HepG2 (cell line): ENCODE results near the gene MAP1LC3B. TPM values are rescaled to one million over a fixed set of nuclear protein-coding genes. Genes with fewer than 3 reads are reported as not detected.

Source experiments
- AKAP8 ChIP-seq: sonication (generic); formaldehyde crosslinking; IDR thresholded peaks from 2 replicates; pipeline ENCODE4 v1.5.1; 2020; ENCODE audit warnings: mild to moderate bottlenecking, missing genetic modification reagents
- CHD4 ChIP-seq: fragments of 200-600 bp; sonication (generic); IDR thresholded peaks from 2 replicates; pipeline ENCODE4 v1.7.0; 2017; ENCODE audit warnings: mild to moderate bottlenecking, low read length, borderline replicate concordance
- E2F2 ChIP-seq: sonication (generic); formaldehyde crosslinking; IDR thresholded peaks from 2 replicates; pipeline ENCODE4 v1.4.0; 2020; ENCODE audit warnings: missing genetic modification reagents, borderline replicate concordance
- ELF4 ChIP-seq: sonication (generic); formaldehyde crosslinking; IDR thresholded peaks from 2 replicates; pipeline ENCODE4 v1.5.0; 2020; ENCODE audit warnings: missing genetic modification reagents, mild to moderate bottlenecking, moderate library complexity, borderline replicate concordance
- KLF12 ChIP-seq: sonication (generic); formaldehyde crosslinking; IDR thresholded peaks from 2 replicates; pipeline ENCODE4 v1.4.0; 2020; ENCODE audit warnings: missing genetic modification reagents, borderline replicate concordance
- KLF13 ChIP-seq: sonication (generic); formaldehyde crosslinking; IDR thresholded peaks from 2 replicates; pipeline ENCODE4 v1.4.0; 2020; ENCODE audit warnings: mild to moderate bottlenecking, missing genetic modification reagents
- MLLT10 ChIP-seq: sonication (generic); formaldehyde crosslinking; IDR thresholded peaks from 2 replicates; pipeline ENCODE4 v1.4.0; 2020; ENCODE audit warnings: missing genetic modification reagents
- MLXIP ChIP-seq: sonication (generic); formaldehyde crosslinking; IDR thresholded peaks from 2 replicates; pipeline ENCODE4 v1.9.0; 2021; ENCODE audit warnings: missing genetic modification reagents, borderline replicate concordance
- PCBP1 ChIP-seq: fragments of 200-400 bp; formaldehyde crosslinking; IDR thresholded peaks from 2 replicates; pipeline ENCODE4 v1.6.1; 2017; ENCODE audit warnings: mild to moderate bottlenecking, low read depth, low read length, borderline replicate concordance
- PCBP2 ChIP-seq: fragments of 200-400 bp; formaldehyde crosslinking; optimal IDR thresholded peaks from 2 replicates; pipeline ENCODE3; 2018; ENCODE audit warnings: low read length, low read depth; ENCODE audit not compliant: poor library complexity, severe bottlenecking
- SMARCC2 ChIP-seq: fragments of 450-650 bp; IDR thresholded peaks from 2 replicates; pipeline ENCODE4 v1.6.1; 2017; ENCODE audit warnings: antibody characterized with exemption, mild to moderate bottlenecking
- SNRNP70 ChIP-seq: fragments of 200-400 bp; formaldehyde crosslinking; IDR thresholded peaks from 2 replicates; pipeline ENCODE4 v1.6.1; 2017; ENCODE audit warnings: mild to moderate bottlenecking, low read depth, low read length, moderate library complexity
- U2AF1 ChIP-seq: fragments of 200-400 bp; formaldehyde crosslinking; optimal IDR thresholded peaks from 2 replicates; pipeline ENCODE3; 2017; ENCODE audit warnings: mild to moderate bottlenecking, low read depth, low read length
- ZFP37 ChIP-seq: sonication (generic); formaldehyde crosslinking; IDR thresholded peaks from 2 replicates; pipeline ENCODE4 v1.4.0; 2020; ENCODE audit warnings: missing genetic modification reagents, borderline replicate concordance
- ZNF275 ChIP-seq: sonication (generic); formaldehyde crosslinking; IDR thresholded peaks from 2 replicates; pipeline ENCODE4 v1.8.0; 2022; ENCODE audit warnings: missing genetic modification reagents, mild to moderate bottlenecking, inconsistent platforms, borderline replicate concordance
- ZNF546 ChIP-seq: sonication (generic); formaldehyde crosslinking; conservative IDR thresholded peaks from 2 replicates; pipeline ENCODE4 v1.8.1; 2023; ENCODE audit warnings: mild to moderate bottlenecking, missing genetic modification reagents
- ZNF563 ChIP-seq: sonication (generic); formaldehyde crosslinking; IDR thresholded peaks from 2 replicates; pipeline ENCODE4 v1.8.0; 2022; ENCODE audit warnings: mild to moderate bottlenecking, moderate library complexity, missing genetic modification reagents
- ZNF570 ChIP-seq: sonication (generic); formaldehyde crosslinking; IDR thresholded peaks from 2 replicates; pipeline ENCODE4 v1.4.0; 2020; ENCODE audit warnings: mild to moderate bottlenecking, missing genetic modification reagents, borderline replicate concordance
- ZNF629 ChIP-seq: sonication (generic); formaldehyde crosslinking; conservative IDR thresholded peaks from 2 replicates; pipeline ENCODE4 v1.5.0; 2020; ENCODE audit warnings: missing genetic modification reagents
- ZNF724P ChIP-seq: sonication (generic); formaldehyde crosslinking; IDR thresholded peaks from 2 replicates; pipeline ENCODE4 v1.8.0; 2022; ENCODE audit warnings: missing genetic modification reagents, borderline replicate concordance
- polyA plus RNA-seq, 8 experiments: library from polyadenylated mRNA; depleted of rRNA in 3 of 8; stranded (reverse) in 7 of 8; unstranded in 1 of 8; fragments of >200 nt; fragmentation: Illumina TruSeq in 4 of 8; extraction: Trizol in 4 of 8; gene quantifications; 2 replicates each; pipeline versions ENCODE4 v1.2.1 to v1.2.3, GENCODE V29; 2011 to 2016; ENCODE audit warnings: low read depth in 4 of 8, missing spikeins in 1 of 8, mixed read lengths in 1 of 8; ENCODE audit not compliant: insufficient read depth in 1 of 8
- total RNA-seq, 5 experiments: library from RNA; depleted of rRNA; stranded (reverse); fragments of >200 nt; fragmentation: Illumina TruSeq; extraction: Trizol; gene quantifications; 2 replicates each; pipeline ENCODE4 v1.2.3, GENCODE V29; 2016; ENCODE audit warnings: low read depth in 1 of 5
- TF ChIP-seq, protein P1 (sequence below): sonication (generic); formaldehyde crosslinking; IDR thresholded peaks from 2 replicates; pipeline ENCODE4 v1.5.0; 2020; ENCODE audit warnings: mild to moderate bottlenecking, missing genetic modification reagents
- TF ChIP-seq, protein P2 (sequence below): sonication (generic); formaldehyde crosslinking; IDR thresholded peaks from 2 replicates; pipeline ENCODE4 v1.8.1; 2023; ENCODE audit warnings: mild to moderate bottlenecking, missing genetic modification reagents, borderline replicate concordance

MAP1LC3B gene
- total and polyA plus RNA-seq, 2 of the 13 experiments (the other 11 are each of a cell fraction or from before 2014, with no cell fraction given): 15.7 to 37.4 TPM

DNA sequence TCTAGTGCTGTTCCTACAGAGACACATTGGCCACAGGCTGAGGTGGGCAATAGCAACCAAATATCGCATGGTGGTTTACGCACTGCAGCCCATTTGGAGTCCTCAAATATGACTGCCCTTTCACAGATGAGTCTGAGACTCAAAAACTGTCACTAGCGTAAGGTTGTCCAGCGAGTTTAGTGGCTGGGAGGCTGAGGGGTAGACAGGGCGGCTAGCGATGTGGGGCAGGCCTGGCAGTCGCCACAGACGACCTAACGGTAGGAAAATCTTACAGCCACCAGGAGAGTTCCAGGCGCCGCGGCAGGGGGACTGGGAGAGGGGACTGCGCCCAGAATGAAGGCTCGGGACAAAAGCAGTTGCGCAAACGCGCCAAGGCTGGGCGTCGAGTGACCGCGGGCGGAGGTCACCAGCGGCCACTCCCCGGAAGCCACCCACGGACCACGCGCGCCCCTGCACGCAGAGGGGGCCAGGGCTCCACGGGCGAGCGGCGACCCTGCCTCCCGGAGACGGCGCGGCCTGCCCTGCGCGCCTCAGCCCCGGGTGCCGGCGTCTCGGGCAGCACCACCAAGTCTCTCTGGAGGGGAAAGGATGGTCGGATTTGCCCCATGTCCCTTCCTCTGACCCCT, 699 bp upstream of the MAP1LC3B start (continued):
- no peak for TF ChIP-seq ELF4 (CRISPR knock-in tag)
- 0 out of 2 replicates have a peak, but pooled peaks have one; percentile 21 for TF ChIP-seq PCBP1
- TF ChIP-seq, protein P1, sequence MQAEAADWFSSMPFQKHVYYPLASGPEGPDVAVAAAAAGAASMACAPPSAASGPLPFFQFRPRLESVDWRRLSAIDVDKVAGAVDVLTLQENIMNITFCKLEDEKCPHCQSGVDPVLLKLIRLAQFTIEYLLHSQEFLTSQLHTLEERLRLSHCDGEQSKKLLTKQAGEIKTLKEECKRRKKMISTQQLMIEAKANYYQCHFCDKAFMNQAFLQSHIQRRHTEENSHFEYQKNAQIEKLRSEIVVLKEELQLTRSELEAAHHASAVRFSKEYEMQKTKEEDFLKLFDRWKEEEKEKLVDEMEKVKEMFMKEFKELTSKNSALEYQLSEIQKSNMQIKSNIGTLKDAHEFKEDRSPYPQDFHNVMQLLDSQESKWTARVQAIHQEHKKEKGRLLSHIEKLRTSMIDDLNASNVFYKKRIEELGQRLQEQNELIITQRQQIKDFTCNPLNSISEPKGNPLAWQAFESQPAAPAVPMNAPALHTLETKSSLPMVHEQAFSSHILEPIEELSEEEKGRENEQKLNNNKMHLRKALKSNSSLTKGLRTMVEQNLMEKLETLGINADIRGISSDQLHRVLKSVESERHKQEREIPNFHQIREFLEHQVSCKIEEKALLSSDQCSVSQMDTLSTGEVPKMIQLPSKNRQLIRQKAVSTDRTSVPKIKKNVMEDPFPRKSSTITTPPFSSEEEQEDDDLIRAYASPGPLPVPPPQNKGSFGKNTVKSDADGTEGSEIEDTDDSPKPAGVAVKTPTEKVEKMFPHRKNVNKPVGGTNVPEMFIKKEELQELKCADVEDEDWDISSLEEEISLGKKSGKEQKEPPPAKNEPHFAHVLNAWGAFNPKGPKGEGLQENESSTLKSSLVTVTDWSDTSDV (CRISPR knock-in tag): no peak
- TF ChIP-seq ZFP37 (CRISPR knock-in tag): no peak
- peak; percentile 40 for TF ChIP-seq U2AF1
- no peak for TF ChIP-seq KLF12 (CRISPR knock-in tag)
- no peak for TF ChIP-seq AKAP8
- no peak for TF ChIP-seq E2F2 (CRISPR knock-in tag)
- TF ChIP-seq ZNF546 (CRISPR knock-in tag): 0 out of 2 replicates have a peak, but pooled peaks have one; percentile 55
- no peak for TF ChIP-seq CHD4
- TF ChIP-seq ZNF724P: no peak
- TF ChIP-seq KLF13: no peak
- TF ChIP-seq MLLT10 (CRISPR knock-in tag): no peak
- no peak for TF ChIP-seq SNRNP70
- TF ChIP-seq ZNF570 (CRISPR knock-in tag): no peak
- no peak for TF ChIP-seq SMARCC2
- TF ChIP-seq MLXIP (CRISPR knock-in tag): no peak
- TF ChIP-seq, protein P2, sequence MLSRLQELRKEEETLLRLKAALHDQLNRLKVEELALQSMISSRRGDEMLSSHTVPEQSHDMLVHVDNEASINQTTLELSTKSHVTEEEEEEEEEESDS (CRISPR knock-in tag): 0 out of 2 replicates have a peak, but pooled peaks have one; percentile 61
- no peak for TF ChIP-seq ZNF275
- TF ChIP-seq ZNF629 (CRISPR knock-in tag): no peak
- TF ChIP-seq ZNF563 (CRISPR knock-in tag): no peak; the same call in 1 of the 2 replicates
- no peak for TF ChIP-seq PCBP2
